ENCODE results near the gene ARFGAP2. TPM values are rescaled to one million over a fixed set of nuclear protein-coding genes. Genes with fewer than 3 reads are reported as not detected.

Gene ARFGAP2
- total RNA-seq, 1 experiment from 2014 or later, result 122 TPM

DNA sequence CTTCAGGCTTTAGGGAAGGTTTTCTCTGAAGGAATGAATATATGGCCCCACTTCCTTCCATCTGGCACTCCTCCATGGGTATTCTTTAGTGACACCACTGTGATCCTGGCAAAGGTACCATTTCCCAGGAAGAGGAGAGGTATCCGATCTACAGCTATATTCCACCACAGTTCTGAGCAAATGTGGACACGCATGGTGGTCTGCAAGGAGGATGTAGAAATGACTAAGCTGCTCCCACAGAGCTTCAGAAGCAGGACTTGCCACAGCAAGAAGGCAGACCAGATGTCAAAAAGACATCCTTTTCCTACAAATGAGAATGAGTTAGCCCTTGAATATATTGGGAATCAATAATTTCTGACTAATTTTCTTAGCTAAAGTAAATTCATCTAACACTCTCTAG lies 45.5 kb downstream of the ARFGAP2 start:
- Histone ChIP-seq H3K4me3 (no peak overlapping the region), H3K27ac (no peak overlapping the region), H3K9me2 (ENCODE audit: insufficient read depth) (no peaks in the 10 kb centered on the region), H3K9me3 (ENCODE audit: insufficient read depth, low read depth) (no peaks in the 10 kb centered on the region), H3K4me2 (no peak overlapping the region), H2AFZ (no peak overlapping the region), H3F3A (ENCODE audit: insufficient read depth, low read depth) (no peaks in the 10 kb centered on the region; the same call in 1 of the 2 replicates), H3K4me1 (replicated peaks; ENCODE audit: insufficient read depth) (no peaks in the 10 kb centered on the region), H3K79me2 (ENCODE audit: low read depth) (no peaks in the 10 kb centered on the region), H4K20me1 (ENCODE audit: insufficient read depth) (no peaks in the 10 kb centered on the region), H3K36me3 (ENCODE audit: low read depth) (no peaks in the 10 kb centered on the region), H3K27me3 (ENCODE audit: insufficient read depth, low read depth) (no peaks in the 10 kb centered on the region)
- ChIA-PET POLR2A (ENCODE audit: unreplicated experiment) (no interaction called here), CTCF (no interaction called here)
- intact Hi-C loops (cut with micrococcal nuclease; ENCODE audit: unreplicated experiment), result no loop called here
- TF ChIP-seq, protein P1, sequence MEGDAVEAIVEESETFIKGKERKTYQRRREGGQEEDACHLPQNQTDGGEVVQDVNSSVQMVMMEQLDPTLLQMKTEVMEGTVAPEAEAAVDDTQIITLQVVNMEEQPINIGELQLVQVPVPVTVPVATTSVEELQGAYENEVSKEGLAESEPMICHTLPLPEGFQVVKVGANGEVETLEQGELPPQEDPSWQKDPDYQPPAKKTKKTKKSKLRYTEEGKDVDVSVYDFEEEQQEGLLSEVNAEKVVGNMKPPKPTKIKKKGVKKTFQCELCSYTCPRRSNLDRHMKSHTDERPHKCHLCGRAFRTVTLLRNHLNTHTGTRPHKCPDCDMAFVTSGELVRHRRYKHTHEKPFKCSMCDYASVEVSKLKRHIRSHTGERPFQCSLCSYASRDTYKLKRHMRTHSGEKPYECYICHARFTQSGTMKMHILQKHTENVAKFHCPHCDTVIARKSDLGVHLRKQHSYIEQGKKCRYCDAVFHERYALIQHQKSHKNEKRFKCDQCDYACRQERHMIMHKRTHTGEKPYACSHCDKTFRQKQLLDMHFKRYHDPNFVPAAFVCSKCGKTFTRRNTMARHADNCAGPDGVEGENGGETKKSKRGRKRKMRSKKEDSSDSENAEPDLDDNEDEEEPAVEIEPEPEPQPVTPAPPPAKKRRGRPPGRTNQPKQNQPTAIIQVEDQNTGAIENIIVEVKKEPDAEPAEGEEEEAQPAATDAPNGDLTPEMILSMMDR (conservative IDR thresholded peaks at IDR 0.05), result no peak
- no peak for TF ChIP-seq EZH2 (IDR thresholded peaks at IDR 0.05; ENCODE audit: low read depth)
- no peak for DNase-seq
- no TSS peak for BruUV-seq (replicated peaks)

DNA sequence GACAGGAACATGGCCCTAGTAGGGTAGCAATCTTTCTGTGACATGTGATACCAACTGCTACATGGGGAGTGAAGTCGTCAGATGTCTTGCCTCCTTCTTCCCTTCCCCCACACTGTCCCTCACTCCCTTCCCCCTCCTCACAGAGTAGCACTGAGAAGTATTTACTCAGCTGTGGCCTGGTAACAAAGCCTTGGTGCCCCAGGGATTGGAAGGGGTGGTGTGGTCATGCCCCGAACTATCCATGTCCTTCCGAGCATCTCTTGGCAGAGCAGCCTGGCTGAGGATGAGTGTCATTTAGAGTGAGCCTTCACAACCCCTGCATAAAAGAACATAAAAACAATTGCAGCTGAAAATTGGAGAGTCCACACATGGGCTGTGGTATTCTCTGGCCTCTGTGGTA lies 46.1 kb downstream of the ARFGAP2 start:
- TF ChIP-seq EZH2 (IDR thresholded peaks at IDR 0.05; ENCODE audit: low read depth), result no peak
- TF ChIP-seq, protein P1 (conservative IDR thresholded peaks at IDR 0.05), result no peak
- Histone ChIP-seq H3K27ac (no peak overlapping the region), H4K20me1 (ENCODE audit: insufficient read depth) (no peaks in the 10 kb centered on the region), H2AFZ (no peak overlapping the region), H3K4me3 (no peak overlapping the region), H3K4me2 (no peak overlapping the region), H3F3A (ENCODE audit: insufficient read depth, low read depth) (no peaks in the 10 kb centered on the region; the same call in 1 of the 2 replicates), H3K36me3 (ENCODE audit: low read depth) (no peaks in the 10 kb centered on the region), H3K9me3 (ENCODE audit: insufficient read depth, low read depth) (no peaks in the 10 kb centered on the region), H3K4me1 (replicated peaks; ENCODE audit: insufficient read depth) (no peaks in the 10 kb centered on the region), H3K9me2 (ENCODE audit: insufficient read depth) (no peaks in the 10 kb centered on the region), H3K27me3 (ENCODE audit: insufficient read depth, low read depth) (no peaks in the 10 kb centered on the region), H3K79me2 (ENCODE audit: low read depth) (no peaks in the 10 kb centered on the region)
- no peak for DNase-seq
- ChIA-PET POLR2A (ENCODE audit: unreplicated experiment) (no interaction called here), CTCF (no interaction called here)
- BruUV-seq (replicated peaks), result no TSS peak
- intact Hi-C loops (cut with micrococcal nuclease; ENCODE audit: unreplicated experiment), result no loop called here

DNA sequence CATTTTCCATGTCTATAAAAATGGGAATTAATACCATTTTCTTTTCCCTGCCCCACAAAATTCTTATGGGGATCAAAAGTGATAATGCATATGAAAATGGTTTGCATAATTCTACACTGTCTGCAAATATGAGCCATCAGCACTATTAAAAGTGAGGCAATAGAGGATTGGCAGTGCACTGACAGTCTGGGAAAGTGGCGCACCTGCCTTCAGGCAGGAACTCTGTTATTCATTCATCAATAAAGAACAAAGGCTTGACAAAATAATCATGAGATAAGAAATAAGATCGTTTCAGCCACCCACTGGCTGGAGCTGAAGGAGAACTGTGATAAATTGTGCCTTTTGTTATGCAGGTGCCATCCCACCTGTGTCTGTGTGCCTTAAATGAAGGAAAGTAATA lies 49.5 kb downstream of the ARFGAP2 start:
- H3K36me3 ChIP-seq (ENCODE audit: low read depth), result no peaks in the 10 kb centered on the region
- no peaks in the 10 kb centered on the region for H3K79me2 ChIP-seq (ENCODE audit: low read depth)
- H3F3A ChIP-seq (ENCODE audit: insufficient read depth, low read depth), result no peaks in the 10 kb centered on the region; the same call in 1 of the 2 replicates
- CTCF ChIA-PET, result no interaction called here
- POLR2A ChIA-PET (ENCODE audit: unreplicated experiment), result no interaction called here
- no peaks in the 10 kb centered on the region for H3K4me1 ChIP-seq (replicated peaks; ENCODE audit: insufficient read depth)
- no peaks in the 10 kb centered on the region for H4K20me1 ChIP-seq (ENCODE audit: insufficient read depth)
- DNase-seq, result no peak
- H2AFZ ChIP-seq, result no peak overlapping the region
- H3K9me3 ChIP-seq (ENCODE audit: insufficient read depth, low read depth), result no peaks in the 10 kb centered on the region
- H3K27me3 ChIP-seq (ENCODE audit: insufficient read depth, low read depth), result no peaks in the 10 kb centered on the region
- TF ChIP-seq, protein P1 (conservative IDR thresholded peaks at IDR 0.05), result no peak
- TF ChIP-seq EZH2 (IDR thresholded peaks at IDR 0.05; ENCODE audit: low read depth), result no peak
- H3K27ac ChIP-seq, result no peak overlapping the region
- no peaks in the 10 kb centered on the region for H3K9me2 ChIP-seq (ENCODE audit: insufficient read depth)
- H3K4me3 ChIP-seq, result no peak overlapping the region
- intact Hi-C loops (cut with micrococcal nuclease; ENCODE audit: unreplicated experiment), result no loop called here
- no TSS peak for BruUV-seq (replicated peaks)
- no peak overlapping the region for H3K4me2 ChIP-seq
